ENCODE data around the gene IL20RB. TPM values are rescaled to one million over a fixed set of nuclear protein-coding genes. Genes with fewer than 3 reads are reported as not detected.

The IL20RB gene
- total RNA-seq, 2 donors from 2014 or later: 0.52 TPM; not detected in 1

- WGBS, 2 donors: 83 to 92% methylated on average over 4 of the region's 4 CpGs
- Histone ChIP-seq H3K36me3 (replicated peaks in 1 of 2; ENCODE audit: insufficient read depth in 1 of 2, low read depth in 2 of 2) (no peaks in the 10 kb centered on the region), H3K27me3 (no peaks in the 10 kb centered on the region), H3K9me3 (no peaks in the 10 kb centered on the region), H3K4me3 (no peak overlapping the region), H3K4me1 (no peaks in the 10 kb centered on the region), H3K27ac (no peak overlapping the region)
- DNase-seq (no peak), ATAC-seq (no peak)
- no peak for TF ChIP-seq CTCF (IDR thresholded peaks at IDR 0.05)
- no peak for TF ChIP-seq POLR2A (IDR thresholded peaks at IDR 0.05)
- intact Hi-C loops (cut with DNase I): no loop called here
These were observed 83.9 kb downstream of the IL20RB start for GRCh38 chr3:137041686-137042085.

- no peak overlapping the region for H3K4me3 ChIP-seq
- H3K36me3 ChIP-seq (replicated peaks in 1 of 2; ENCODE audit: insufficient read depth in 1 of 2, low read depth in 2 of 2): no peaks in the 10 kb centered on the region
- H3K9me3 ChIP-seq: no peaks in the 10 kb centered on the region
- no peak overlapping the region for H3K27ac ChIP-seq
- ATAC-seq (no peak), DNase-seq (no peak)
- intact Hi-C loops (cut with DNase I): no loop called here
- no peaks in the 10 kb centered on the region for H3K27me3 ChIP-seq
- no peaks in the 10 kb centered on the region for H3K4me1 ChIP-seq
- TF ChIP-seq POLR2A (IDR thresholded peaks at IDR 0.05): no peak
- TF ChIP-seq CTCF (IDR thresholded peaks at IDR 0.05): no peak
- 71 to 72% methylated on average over 4 of the region's 4 CpGs for WGBS, 2 donors
These were observed 89.0 kb downstream of the IL20RB start for GRCh38 chr3:137046747-137047146.

GRCh38 chr3:137047240-137047639 is 89.5 kb downstream of the IL20RB start:
- H3K27ac ChIP-seq: no peak overlapping the region
- no peaks in the 10 kb centered on the region for H3K36me3 ChIP-seq (replicated peaks in 1 of 2; ENCODE audit: insufficient read depth in 1 of 2, low read depth in 2 of 2)
- no peak for TF ChIP-seq POLR2A (IDR thresholded peaks at IDR 0.05)
- no peak for TF ChIP-seq CTCF (IDR thresholded peaks at IDR 0.05)
- ATAC-seq (no peak), DNase-seq (no peak)
- intact Hi-C loops (cut with DNase I): no loop called here
- WGBS, 2 donors: 78 to 80% methylated on average over 4 of the region's 4 CpGs
- no peak overlapping the region for H3K4me3 ChIP-seq
- no peaks in the 10 kb centered on the region for H3K9me3 ChIP-seq
- H3K27me3 ChIP-seq: no peaks in the 10 kb centered on the region
- no peaks in the 10 kb centered on the region for H3K4me1 ChIP-seq

- intact Hi-C loops (cut with DNase I): no loop called here
- no peaks in the 10 kb centered on the region for H3K36me3 ChIP-seq (replicated peaks in 1 of 2; ENCODE audit: insufficient read depth in 1 of 2, low read depth in 2 of 2)
- H3K9me3 ChIP-seq: no peaks in the 10 kb centered on the region
- no peak for DNase-seq
- no peaks in the 10 kb centered on the region for H3K4me1 ChIP-seq
- WGBS, 2 donors: 77 to 82% methylated on average over 3 of the region's 3 CpGs
- no peak for ATAC-seq
- H3K27me3 ChIP-seq: no peaks in the 10 kb centered on the region
- TF ChIP-seq CTCF (IDR thresholded peaks at IDR 0.05) (no peak), POLR2A (IDR thresholded peaks at IDR 0.05) (no peak)
- H3K4me3 ChIP-seq: no peak overlapping the region
- H3K27ac ChIP-seq: no peak overlapping the region
These were observed 92.5 kb downstream of the IL20RB start for GRCh38 chr3:137050281-137050680.

- Histone ChIP-seq H3K4me3 (no peak overlapping the region), H3K27ac (no peak overlapping the region), H3K4me1 (no peaks in the 10 kb centered on the region), H3K36me3 (replicated peaks in 1 of 2; ENCODE audit: insufficient read depth in 1 of 2, low read depth in 2 of 2) (no peaks in the 10 kb centered on the region), H3K9me3 (no peaks in the 10 kb centered on the region), H3K27me3 (no peaks in the 10 kb centered on the region)
- TF ChIP-seq POLR2A (IDR thresholded peaks at IDR 0.05) (no peak), CTCF (IDR thresholded peaks at IDR 0.05) (no peak)
- no peak for ATAC-seq
- 63 to 71% methylated on average over 1 of the region's 1 CpG for WGBS, 2 donors
- DNase-seq: no peak
- intact Hi-C loops (cut with DNase I): no loop called here
These were observed 94.5 kb downstream of the IL20RB start for GRCh38 chr3:137052298-137052697.
